Measurements from ENCODE around the gene NUTF2.
A peak's percentile ranks its signal among the peaks of the same experiment; 100 is the strongest.

Gene NUTF2

DNA sequence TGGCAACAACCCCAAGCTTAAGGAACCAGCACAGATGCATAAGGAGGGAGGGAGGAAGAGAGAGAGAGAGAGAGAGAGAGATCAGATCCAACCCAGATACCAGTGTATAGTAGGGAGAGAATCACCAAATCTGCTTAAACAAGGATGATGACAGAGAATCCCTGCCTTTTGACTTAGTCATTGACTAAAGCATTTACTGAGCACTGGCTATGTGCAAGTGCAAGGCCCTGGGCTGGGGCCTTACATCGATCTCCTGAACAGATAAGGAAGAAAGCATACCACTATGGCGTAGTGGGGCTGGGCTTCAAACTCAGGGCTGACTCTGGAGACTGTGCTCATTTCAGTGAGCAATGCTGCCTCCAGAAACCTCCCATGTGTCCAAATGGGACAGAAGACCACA is 24.2 kb upstream of the NUTF2 start:
- in situ Hi-C loops (cut with HindIII; ENCODE audit: low sequenced_read_pairs), result no loop called here
- no peak overlapping the region for H3K4me3 ChIP-seq (ENCODE audit: low read depth, low read length)
- TF ChIP-seq, protein P1, sequence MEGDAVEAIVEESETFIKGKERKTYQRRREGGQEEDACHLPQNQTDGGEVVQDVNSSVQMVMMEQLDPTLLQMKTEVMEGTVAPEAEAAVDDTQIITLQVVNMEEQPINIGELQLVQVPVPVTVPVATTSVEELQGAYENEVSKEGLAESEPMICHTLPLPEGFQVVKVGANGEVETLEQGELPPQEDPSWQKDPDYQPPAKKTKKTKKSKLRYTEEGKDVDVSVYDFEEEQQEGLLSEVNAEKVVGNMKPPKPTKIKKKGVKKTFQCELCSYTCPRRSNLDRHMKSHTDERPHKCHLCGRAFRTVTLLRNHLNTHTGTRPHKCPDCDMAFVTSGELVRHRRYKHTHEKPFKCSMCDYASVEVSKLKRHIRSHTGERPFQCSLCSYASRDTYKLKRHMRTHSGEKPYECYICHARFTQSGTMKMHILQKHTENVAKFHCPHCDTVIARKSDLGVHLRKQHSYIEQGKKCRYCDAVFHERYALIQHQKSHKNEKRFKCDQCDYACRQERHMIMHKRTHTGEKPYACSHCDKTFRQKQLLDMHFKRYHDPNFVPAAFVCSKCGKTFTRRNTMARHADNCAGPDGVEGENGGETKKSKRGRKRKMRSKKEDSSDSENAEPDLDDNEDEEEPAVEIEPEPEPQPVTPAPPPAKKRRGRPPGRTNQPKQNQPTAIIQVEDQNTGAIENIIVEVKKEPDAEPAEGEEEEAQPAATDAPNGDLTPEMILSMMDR (IDR thresholded peaks at IDR 0.05; ENCODE audit: low read depth, low read length), result no peak
- no peak for DNase-seq (ENCODE audit: low read depth, low spot score)

GRCh38 chr16:67825119-67825518 is 21.6 kb upstream of the NUTF2 start:
- TF ChIP-seq, protein P1 (IDR thresholded peaks at IDR 0.05; ENCODE audit: low read depth, low read length), result no peak
- in situ Hi-C loops (cut with HindIII; ENCODE audit: low sequenced_read_pairs), result no loop called here
- no peak overlapping the region for H3K4me3 ChIP-seq (ENCODE audit: low read depth, low read length)
- no peak for DNase-seq (ENCODE audit: low read depth, low spot score)

- TF ChIP-seq, protein P1 (IDR thresholded peaks at IDR 0.05; ENCODE audit: low read depth, low read length), result no peak
- DNase-seq (ENCODE audit: low read depth, low spot score), result no peak
- H3K4me3 ChIP-seq (ENCODE audit: low read depth, low read length), result no peak overlapping the region
- in situ Hi-C loops (cut with HindIII; ENCODE audit: low sequenced_read_pairs), result no loop called here
Measured at GRCh38 chr16:67825906-67826305, 20.8 kb upstream of the NUTF2 start.

DNA sequence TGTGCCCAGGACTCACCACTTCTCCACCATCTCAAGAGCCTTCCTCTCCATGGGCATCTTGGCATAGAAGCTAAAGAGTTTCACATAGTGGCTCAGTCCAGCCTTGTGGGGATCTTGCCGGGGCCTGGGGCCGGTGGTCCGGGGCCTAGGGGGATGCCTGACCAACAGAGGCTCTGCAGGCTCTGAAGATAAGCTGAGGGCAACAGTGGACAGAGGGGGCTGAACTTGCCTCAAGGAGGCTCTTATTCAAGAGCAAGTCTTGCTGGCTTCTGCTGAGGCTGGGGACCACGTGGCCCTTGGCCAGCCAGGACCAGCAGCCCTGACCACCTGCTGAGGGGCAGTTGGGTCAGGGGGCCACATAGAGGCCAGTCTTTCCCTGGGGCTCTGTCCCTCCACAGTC is 18.1 kb upstream of the NUTF2 start:
- in situ Hi-C loops (cut with HindIII; ENCODE audit: low sequenced_read_pairs), result no loop called here
- TF ChIP-seq, protein P1 (IDR thresholded peaks at IDR 0.05; ENCODE audit: low read depth, low read length), result no peak
- H3K4me3 ChIP-seq (ENCODE audit: low read depth, low read length), result no peak overlapping the region
- no peak for DNase-seq (ENCODE audit: low read depth, low spot score)

- peak; percentile 45 for DNase-seq (ENCODE audit: low read depth, low spot score)
- in situ Hi-C loops (cut with HindIII; ENCODE audit: low sequenced_read_pairs), result no loop called here
- TF ChIP-seq, protein P1 (IDR thresholded peaks at IDR 0.05; ENCODE audit: low read depth, low read length), result no peak
- peak overlapping the region; percentile 67 for H3K4me3 ChIP-seq (ENCODE audit: low read depth, low read length)
Measured at GRCh38 chr16:67833030-67833414, 13.7 kb upstream of the NUTF2 start.

DNA sequence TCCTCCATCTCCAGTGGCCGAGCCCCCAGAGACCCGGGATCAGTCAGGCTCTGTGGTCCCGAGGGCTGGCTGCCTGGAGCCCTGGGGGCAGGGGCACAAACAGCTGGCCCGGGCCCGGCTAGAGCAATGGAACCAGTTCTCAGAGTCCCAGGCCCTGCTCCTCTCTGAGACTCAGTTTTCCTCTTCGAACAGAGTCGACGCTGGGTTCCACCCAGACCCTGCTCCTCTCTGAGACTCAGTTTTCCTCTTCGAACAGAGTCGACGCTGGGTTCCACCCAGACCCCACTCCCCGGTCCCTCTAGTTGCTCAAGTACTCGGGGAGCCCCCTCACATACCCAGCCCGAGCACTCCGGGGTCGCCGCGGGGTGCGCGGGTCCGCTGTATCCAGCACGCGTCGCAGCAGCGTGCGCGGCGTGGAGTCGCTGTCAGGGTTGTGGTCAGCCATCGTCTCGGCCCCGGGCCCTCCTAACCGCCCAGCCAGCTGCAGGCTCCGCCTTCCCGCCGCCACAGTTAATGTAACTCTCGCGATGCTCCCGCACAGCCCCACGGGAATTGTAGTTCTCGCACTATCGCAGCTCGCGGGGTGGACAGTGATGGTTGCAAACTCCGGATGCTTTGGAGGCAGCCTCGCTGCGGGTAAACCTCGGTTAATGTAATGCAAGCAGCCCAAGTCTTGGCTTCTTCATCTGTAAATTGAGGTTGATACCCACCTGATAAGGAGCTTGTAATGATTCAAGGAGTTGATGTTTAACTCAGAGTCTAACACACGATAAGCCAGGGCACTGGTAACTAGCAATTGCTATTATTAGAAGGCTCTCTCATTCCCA is 13.1 kb upstream of the NUTF2 start:
- in situ Hi-C loops (cut with HindIII; ENCODE audit: low sequenced_read_pairs), result no loop called here
- peak overlapping the region; percentile 67 for H3K4me3 ChIP-seq (ENCODE audit: low read depth, low read length)
- DNase-seq (ENCODE audit: low read depth, low spot score), result peak; percentile 86
- TF ChIP-seq, protein P1 (IDR thresholded peaks at IDR 0.05; ENCODE audit: low read depth, low read length), result no peak

Measured in astrocyte of the spinal cord (primary cell).